GM12873 (cell line): Measurements from ENCODE around the gene AMFR.

Source experiments
- CTCF ChIP-seq: IDR thresholded peaks from 2 replicates; pipeline ENCODE4 v1.5.1; 2012; ENCODE audit warnings: low read depth, mild to moderate bottlenecking, moderate library complexity, low read length, control low read depth; ENCODE audit not compliant: insufficient read depth; ENCODE audit errors: missing control alignments

The AMFR gene

GRCh38 chr16:56370875-56371659, 54.3 kb downstream of the AMFR start:
- no peak for TF ChIP-seq CTCF

GRCh38 chr16:56370185-56370874, 55.0 kb downstream of the AMFR start:
- TF ChIP-seq CTCF, result no peak

- no peak for TF ChIP-seq CTCF
Measured at GRCh38 chr16:56369202-56369601, 56.1 kb downstream of the AMFR start.

- TF ChIP-seq CTCF, result no peak
Measured at GRCh38 chr16:56368545-56368944, 56.8 kb downstream of the AMFR start.

GRCh38 chr16:56367764-56368163, 57.6 kb downstream of the AMFR start:
- no peak for TF ChIP-seq CTCF

- no peak for TF ChIP-seq CTCF
Measured at GRCh38 chr16:56366945-56367344, 58.4 kb downstream of the AMFR start.

- no peak for TF ChIP-seq CTCF
Measured at GRCh38 chr16:56365552-56365951, 59.8 kb downstream of the AMFR start.
